ENCODE results near the gene ENAH. TPM values are rescaled to one million over a fixed set of nuclear protein-coding genes. Genes with fewer than 3 reads are reported as not detected.

ENAH gene
- polyA plus RNA-seq, 4 donors = 71.9 to 137 (median 109) TPM

DNA sequence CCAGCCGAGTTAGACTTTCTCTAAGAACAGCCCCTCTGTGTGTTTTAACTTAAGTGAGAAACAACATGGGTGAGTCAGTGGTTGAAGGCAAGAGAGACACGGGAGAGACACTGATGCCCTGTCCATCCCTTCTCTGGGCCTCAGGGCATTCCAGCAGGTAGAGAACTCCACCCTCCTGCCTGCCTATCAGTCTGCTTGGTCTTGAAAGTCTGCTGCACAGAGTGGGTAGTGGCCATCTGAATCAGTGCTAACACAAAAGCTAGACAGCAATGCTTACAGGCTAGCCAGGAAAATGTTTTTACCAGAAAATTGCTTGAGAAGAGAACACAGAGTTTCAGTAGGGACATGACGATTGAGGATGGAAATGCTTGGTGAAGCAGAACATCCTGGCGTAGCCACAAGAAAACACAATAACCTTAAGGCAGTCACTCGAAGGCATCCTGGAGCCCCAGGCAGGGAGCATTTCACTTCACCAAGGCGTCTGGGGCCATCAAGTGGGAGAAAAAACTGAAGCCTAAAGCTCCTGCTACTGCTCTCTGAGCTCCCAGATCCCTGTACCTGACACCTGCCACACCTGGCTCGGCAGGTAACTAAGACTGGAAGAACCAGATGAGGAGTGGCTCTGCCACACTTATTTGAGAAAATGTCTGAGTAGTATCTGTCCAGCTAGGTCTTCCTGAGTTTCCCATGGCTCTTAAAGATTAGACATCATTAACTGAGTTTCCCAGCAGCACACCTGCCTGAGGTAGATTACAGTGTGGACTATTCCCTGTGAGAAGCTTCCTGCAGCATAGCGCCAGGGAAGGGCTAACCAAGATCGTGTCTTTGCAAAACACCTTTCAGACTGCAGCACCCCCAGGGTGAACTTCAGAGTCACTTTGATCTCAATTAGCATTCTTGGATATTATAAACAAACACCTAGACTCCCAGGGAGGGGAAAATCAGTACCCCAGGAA is 207.0 kb downstream of the ENAH start:
- DNase-seq (ENCODE audit: low read depth in 4 of 4, low spot score in 3 of 4) = no peak

DNA sequence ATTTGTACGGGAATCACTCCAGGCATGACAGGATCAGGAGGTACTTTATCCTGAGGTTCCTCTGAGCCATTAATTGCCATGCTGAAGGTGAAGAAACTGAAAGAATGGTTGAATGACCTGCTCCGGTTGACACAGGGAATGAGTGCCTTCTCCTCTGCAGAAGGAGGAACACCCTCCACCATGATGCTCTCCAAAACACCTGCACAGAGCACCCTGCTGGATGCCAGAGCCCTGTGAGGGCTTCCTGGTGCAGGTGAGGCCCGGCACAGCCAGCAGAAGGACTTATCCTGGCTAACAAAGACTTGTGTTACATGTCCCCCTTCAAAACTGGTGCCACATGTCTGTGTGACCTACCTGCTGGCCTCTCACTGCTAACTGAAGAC is 210.8 kb downstream of the ENAH start:
- DNase-seq (ENCODE audit: low read depth in 4 of 4, low spot score in 3 of 4) = no peak

DNA sequence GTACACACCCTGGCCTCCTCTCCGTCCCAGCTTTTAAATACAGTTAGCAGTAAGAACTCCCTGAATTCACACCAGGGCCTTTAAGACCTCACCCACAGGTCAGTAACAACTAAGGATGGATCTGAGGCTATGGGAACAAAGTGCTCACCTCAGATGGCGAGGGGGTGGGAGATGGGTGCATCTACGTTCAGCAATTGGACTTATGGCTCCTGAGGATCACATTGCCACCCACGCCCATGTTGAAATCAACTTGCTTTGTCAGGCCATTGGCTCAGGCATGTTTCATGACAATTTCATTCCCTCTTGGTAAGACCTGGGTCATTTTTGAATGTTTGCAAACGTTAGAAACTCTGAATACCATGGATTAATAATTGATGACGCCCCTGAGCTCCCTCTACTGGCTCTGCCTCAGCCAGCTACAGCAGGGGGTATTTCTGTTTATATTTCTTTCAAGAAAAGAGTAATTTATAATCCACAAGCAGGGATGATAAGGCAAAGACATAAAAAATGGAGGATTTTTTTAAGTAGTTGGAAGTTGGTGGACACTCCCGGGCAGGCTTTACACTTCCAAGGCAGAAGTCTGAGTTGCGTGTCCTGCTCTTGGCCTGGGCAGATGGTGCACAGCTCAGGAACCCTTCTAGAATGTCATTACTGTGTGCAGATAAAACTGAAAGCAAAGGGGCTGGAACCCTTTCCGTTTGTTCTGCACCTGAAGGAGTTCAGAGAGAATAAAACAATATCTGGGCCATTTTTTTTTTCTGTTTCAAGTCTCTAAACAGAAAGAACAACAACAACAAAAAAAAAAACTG is 211.4 kb downstream of the ENAH start:
- DNase-seq (ENCODE audit: low read depth in 4 of 4, low spot score in 3 of 4) = no peak

DNA sequence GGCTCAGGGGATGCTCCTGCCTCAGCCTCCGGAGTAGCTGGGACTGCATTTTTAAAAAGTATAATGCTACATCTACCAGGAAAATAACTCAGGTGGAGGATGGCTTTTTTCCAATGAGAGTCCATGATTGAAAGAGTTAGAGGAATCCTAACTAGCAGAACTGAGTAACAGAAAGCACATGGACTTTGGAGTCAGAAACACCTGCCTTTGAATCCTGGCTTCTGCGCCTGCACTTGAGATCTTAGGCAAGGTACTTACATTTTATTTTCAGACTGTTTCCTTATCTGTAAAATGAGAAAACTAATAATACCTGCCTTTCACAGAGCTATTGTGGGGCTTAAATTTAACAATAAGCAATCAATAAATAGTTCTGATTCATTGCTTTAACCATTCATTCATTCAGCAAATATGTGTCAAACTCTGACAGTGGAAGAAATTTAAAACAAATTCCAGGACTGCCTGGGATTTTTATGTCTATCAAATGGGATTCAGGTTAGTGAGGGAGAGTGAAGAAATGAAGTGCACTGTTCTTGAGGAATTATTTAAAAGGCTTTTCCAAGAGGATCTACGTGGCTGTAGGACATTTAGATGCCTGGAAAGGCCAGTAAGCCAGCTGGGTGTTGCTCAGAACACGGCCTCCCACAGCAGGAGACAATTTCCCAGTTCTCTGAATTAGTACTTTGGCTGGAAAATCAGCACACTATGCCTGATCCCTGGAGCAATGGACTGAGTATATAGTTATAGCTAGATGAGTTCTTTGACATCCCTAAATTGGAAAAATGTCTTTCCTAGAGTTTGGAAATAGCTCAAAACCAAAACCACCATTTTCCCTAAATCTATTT is 212.3 kb downstream of the ENAH start:
- DNase-seq (ENCODE audit: low read depth in 4 of 4, low spot score in 3 of 4) = no peak

DNA sequence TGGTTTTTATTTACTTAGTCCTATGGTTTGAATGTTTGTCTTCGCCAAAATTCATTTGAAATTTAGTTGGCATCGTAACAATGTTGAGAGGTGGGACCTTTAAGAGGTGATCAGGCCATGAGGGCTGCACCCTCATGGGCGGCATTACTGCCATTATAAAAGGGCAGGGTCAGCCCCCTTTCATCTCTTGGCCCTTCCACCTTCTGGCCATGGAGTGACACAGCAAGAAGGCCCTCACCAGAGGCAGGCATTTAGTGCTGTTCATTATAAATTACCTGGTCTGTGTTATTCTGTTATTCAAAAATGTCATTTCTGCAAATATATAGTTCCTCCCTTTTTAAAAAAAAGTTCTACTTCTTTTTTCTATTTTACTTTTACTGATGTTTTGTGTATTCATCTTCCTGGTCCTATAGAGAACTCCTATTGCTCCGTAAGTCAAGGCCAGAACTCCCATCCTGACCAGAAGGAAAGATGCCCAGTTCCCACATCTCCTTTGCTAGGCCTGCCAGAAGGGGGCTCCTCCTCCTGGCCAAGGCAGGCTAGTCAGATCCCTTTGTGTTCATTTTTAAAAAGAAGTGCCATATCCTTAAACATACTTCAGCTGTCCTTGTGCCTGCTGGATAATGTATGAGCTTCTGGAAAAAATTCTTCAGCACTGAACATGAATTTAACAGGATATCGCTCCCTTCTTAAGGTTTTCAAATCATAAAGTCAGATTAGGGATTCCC is 215.0 kb downstream of the ENAH start:
- no peak for DNase-seq (ENCODE audit: low read depth in 4 of 4, low spot score in 3 of 4)

Other genes starting within 250 kb of the ENAH start
- gene LBR, start 225.1 kb downstream of the ENAH start, polyA plus RNA-seq (ENCODE audit: insufficient read length in 4 of 4) = 100 to 1,000 TPM in 1 of 4 donors, 10 to 100 TPM in 3; 56.4 to 101 (median 93.2) TPM
- 100 to 1,000 TPM; 328 to 570 (median 426) TPM for gene SRP9, start 124.7 kb upstream of the ENAH start, polyA plus RNA-seq (ENCODE audit: insufficient read length in 4 of 4)
- 10 to 100 TPM; 58.2 to 62.9 (median 59.3) TPM for gene EPHX1, start 157.0 kb upstream of the ENAH start, polyA plus RNA-seq (ENCODE audit: insufficient read length in 4 of 4)
- 10 to 100 TPM; 37.9 to 84.7 (median 48.4) TPM for gene TMEM63A, start 229.3 kb upstream of the ENAH start, polyA plus RNA-seq (ENCODE audit: insufficient read length in 4 of 4)
- 1 to 10 TPM in 3 of 4 donors, under 1 TPM in 1; 0.46 to 7.0 (median 4.9) TPM for gene LEFTY1, start 236.0 kb upstream of the ENAH start, polyA plus RNA-seq (ENCODE audit: insufficient read length in 4 of 4)